ENCODE measurements around the gene CEBPA.

CEBPA gene

DNA sequence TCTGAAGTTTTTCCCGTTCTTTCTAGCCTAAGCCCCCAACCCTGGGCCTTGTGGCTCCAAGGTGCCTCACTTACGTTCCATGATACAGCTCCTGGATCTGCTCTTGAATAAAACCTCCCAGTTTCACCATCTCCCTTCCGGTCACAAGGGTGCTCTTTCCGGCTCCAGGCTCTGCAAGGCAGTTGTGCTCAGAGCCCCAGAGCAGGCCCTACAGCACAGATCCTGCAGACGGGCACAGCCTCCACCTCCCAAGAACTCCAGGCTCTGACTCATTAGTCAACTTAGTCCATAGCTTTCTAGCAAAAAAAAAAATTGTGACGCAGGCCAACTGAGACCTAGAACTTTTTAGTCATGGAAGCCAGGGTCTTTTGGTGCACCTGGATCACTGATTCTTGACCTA is 42.8 kb downstream of the CEBPA start:
- in situ Hi-C loops (cut with HindIII; ENCODE audit: low sequenced_read_pairs) = no loop called here

DNA sequence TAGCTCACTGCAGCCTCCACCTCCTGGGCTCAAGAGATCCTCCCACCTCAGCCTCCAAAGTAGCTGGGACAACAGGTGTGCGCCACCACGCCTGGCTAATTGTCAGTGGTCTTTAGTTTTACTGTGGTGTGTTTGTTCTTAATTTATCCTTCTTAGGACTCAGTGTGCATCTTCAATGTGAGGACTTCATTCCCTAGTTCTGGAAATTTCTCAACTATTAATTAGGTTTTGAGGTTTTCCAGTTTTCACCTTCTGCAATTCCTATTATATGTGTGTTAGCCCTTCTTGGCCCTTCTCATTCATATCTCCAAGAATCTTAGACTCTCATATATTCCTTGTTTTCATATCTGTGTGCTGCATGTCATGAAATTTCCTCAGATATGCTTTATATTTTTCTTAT is 44.5 kb downstream of the CEBPA start:
- TF ChIP-seq, protein P1, sequence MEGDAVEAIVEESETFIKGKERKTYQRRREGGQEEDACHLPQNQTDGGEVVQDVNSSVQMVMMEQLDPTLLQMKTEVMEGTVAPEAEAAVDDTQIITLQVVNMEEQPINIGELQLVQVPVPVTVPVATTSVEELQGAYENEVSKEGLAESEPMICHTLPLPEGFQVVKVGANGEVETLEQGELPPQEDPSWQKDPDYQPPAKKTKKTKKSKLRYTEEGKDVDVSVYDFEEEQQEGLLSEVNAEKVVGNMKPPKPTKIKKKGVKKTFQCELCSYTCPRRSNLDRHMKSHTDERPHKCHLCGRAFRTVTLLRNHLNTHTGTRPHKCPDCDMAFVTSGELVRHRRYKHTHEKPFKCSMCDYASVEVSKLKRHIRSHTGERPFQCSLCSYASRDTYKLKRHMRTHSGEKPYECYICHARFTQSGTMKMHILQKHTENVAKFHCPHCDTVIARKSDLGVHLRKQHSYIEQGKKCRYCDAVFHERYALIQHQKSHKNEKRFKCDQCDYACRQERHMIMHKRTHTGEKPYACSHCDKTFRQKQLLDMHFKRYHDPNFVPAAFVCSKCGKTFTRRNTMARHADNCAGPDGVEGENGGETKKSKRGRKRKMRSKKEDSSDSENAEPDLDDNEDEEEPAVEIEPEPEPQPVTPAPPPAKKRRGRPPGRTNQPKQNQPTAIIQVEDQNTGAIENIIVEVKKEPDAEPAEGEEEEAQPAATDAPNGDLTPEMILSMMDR (IDR thresholded peaks at IDR 0.05; ENCODE audit: low read depth, low read length, missing control alignments) = no peak
- H3K4me3 ChIP-seq (ENCODE audit: low read depth, low read length) = no peak overlapping the region
- no peak for DNase-seq (ENCODE audit: low read depth)
- in situ Hi-C loops (cut with HindIII; ENCODE audit: low sequenced_read_pairs) = no loop called here

More for the DNA sequence above, 42.8 kb downstream of the CEBPA start:
- no peak for DNase-seq (ENCODE audit: low read depth)
- no peak overlapping the region for H3K4me3 ChIP-seq (ENCODE audit: low read depth, low read length)
- TF ChIP-seq, protein P1 (IDR thresholded peaks at IDR 0.05; ENCODE audit: low read depth, low read length, missing control alignments) = no peak

DNA sequence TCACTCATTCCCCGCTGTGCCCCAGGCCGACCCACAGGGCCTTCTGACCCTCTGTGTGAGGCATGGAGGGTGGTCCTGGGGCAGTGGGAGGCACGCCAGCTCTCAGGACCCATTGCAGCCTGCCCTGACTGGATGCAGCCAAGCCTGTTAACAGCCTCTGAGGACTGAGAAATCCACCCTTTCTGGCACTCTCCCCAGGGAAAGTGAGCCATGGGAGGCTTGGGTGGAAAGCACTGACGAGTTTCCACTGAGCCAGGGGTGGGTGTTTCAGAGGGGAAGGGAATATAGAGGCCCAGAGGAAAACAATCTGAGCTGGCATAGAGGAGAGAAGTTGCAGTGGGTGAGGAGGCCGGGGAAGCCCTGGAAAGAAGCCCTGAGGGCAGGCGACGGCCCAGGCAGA is 46.1 kb downstream of the CEBPA start:
- no peak for DNase-seq (ENCODE audit: low read depth)
- TF ChIP-seq, protein P1 (IDR thresholded peaks at IDR 0.05; ENCODE audit: low read depth, low read length, missing control alignments) = no peak
- no peak overlapping the region for H3K4me3 ChIP-seq (ENCODE audit: low read depth, low read length)
- in situ Hi-C loops (cut with HindIII; ENCODE audit: low sequenced_read_pairs) = no loop called here

DNA sequence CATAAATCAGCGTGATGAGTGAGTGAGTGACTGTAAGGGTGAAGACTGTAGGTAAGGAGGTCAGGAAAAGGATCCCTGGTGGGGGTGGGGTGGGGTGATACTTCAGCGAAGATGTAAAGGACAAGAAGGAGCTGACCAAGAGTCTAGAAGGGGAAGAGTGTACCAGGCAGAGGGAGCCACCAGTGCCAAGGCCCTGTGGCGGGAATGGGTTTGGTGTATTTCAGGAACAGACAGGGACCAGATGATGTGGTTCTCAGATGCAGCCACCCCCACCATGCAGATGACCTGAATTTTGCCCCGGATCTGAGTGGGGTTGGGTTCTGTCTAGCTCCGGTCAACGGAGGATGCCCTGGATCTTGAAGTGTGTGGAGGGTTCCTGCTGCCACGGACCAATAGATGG is 46.6 kb downstream of the CEBPA start:
- in situ Hi-C loops (cut with HindIII; ENCODE audit: low sequenced_read_pairs) = no loop called here
- no peak overlapping the region for H3K4me3 ChIP-seq (ENCODE audit: low read depth, low read length)
- TF ChIP-seq, protein P1 (IDR thresholded peaks at IDR 0.05; ENCODE audit: low read depth, low read length, missing control alignments) = no peak
- no peak for DNase-seq (ENCODE audit: low read depth)

DNA sequence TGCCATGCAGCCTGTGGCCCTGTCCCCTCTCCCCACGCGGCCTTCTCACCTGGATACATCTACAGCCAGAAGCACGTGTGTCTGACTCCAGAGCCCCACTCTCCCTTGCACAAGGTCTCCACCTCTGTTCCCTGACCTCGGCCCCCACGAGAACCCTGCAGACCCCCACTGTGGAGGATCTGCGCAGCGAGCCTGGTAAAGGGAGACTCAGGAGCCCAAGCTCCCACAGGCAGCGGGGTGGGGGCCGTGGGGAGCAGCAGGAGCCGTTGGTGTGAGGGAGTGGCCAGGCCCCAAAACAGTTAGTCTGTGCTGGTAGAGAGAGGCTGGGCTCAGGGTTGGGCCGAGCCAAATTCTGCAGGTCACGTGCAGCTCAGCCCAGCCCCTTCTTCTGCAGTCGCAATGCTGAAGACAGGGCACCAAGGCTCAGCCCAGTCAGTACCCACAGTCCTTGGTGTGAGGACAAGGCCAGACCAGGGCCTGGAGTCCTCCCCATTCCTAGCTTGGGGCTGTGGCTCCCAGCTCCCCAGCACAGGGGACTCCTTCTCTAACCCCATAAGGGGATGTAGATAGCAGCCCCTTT is 48.0 kb downstream of the CEBPA start:
- TF ChIP-seq, protein P1 (IDR thresholded peaks at IDR 0.05; ENCODE audit: low read depth, low read length, missing control alignments) = no peak
- H3K4me3 ChIP-seq (ENCODE audit: low read depth, low read length) = no peak overlapping the region
- in situ Hi-C loops (cut with HindIII; ENCODE audit: low sequenced_read_pairs) = no loop called here
- no peak for DNase-seq (ENCODE audit: low read depth)

DNA sequence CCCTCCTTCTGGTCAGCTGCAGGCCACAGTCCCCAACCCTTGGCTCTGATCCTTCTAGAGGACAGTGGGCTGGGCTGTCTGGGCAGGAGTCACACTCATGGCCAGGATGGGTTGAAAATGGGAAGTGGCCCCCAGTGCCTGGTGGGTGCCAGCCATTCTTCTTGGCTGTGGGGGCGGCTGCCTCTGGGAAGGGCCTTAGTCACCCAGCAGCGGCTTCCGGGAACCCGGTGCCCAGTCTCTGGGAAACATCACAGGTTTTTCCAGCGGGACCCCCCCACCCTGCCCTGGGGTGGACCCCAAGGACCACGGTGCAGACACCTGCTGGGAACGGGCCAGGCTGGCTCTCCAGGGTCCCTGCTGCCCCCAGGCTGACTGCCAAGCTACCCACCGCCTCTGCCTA is 49.4 kb downstream of the CEBPA start:
- no peak overlapping the region for H3K4me3 ChIP-seq (ENCODE audit: low read depth, low read length)
- TF ChIP-seq, protein P1 (IDR thresholded peaks at IDR 0.05; ENCODE audit: low read depth, low read length, missing control alignments) = no peak
- no peak for DNase-seq (ENCODE audit: low read depth)
- in situ Hi-C loops (cut with HindIII; ENCODE audit: low sequenced_read_pairs) = no loop called here

All from astrocyte of the cerebellum (primary cell).